HCT116 (cell line): ENCODE data around the gene P2RX3. TPM values are rescaled to one million over a fixed set of nuclear protein-coding genes. Genes with fewer than 3 reads are reported as not detected.

Experiments
- ATAC-seq: fragments of 200-7000 bp; cut with Tn5 transposase; 2 replicates; pipeline ENCODE4 v1.9.1; 2020; ENCODE audit warnings: mild to moderate bottlenecking, moderate library complexity
- BruUV-seq: library from RNA; stranded (reverse); fragments of 400-500 nt; replicated peaks from 2 replicates; lab custom pipeline; 2021; lab: Mats Ljungman, UMichigan
- CTCF ChIA-PET: fragments of 300-600 bp; sonication (Branson Sonifier 250); formaldehyde crosslinking; loops from one replicate; lab custom pipeline; 2021; ENCODE audit warnings: antibody characterized with exemption; lab: Charles Lee
- POLR2A ChIA-PET: fragments of 300-600, 350-600 bp; sonication (Branson Sonifier 250); formaldehyde crosslinking; loops from one replicate; lab custom pipeline; 2021; ENCODE audit warnings: antibody characterized with exemption; lab: Charles Lee
- RAD21 ChIA-PET, 2 experiments: fragments of 300-600 bp; sonication (Branson Sonifier 250); formaldehyde crosslinking; loops; one replicate each; lab custom pipeline; 2023; ENCODE audit warnings: low total read pairs in 2 of 2; ENCODE audit not compliant: uncharacterized antibody in 2 of 2, unreplicated experiment in 2 of 2, low non-redundant PET in 1 of 2; lab: Charles Lee
- DNase-seq: peaks from one replicate; pipeline ENCODE4 v3.0.0-alpha.2; 2010; ENCODE audit warnings: low read depth, low spot score
- H2AFZ ChIP-seq: fragments of 200-600 bp; shearing (Covaris generic), sonication (generic); 2 replicates; pipeline ENCODE4 v1.6.1; 2017; ENCODE audit warnings: low read depth, mixed run types, mixed read lengths, antibody characterized with exemption, low read length; ENCODE audit not compliant: poor library complexity, severe bottlenecking
- H3K27ac ChIP-seq: 2 replicates; pipeline ENCODE4 v1.5.1; 2012; ENCODE audit warnings: low read depth, low read length
- H3K27me3 ChIP-seq: fragments of 200-600 bp; sonication (generic); 2 replicates; pipeline ENCODE4 v1.6.1; 2016; ENCODE audit warnings: mixed run types, low read length, mixed read lengths; ENCODE audit not compliant: insufficient read depth
- H3K36me3 ChIP-seq, 2 experiments: fragments of 200-500 bp in 1 of 2; fragments of 200-600 bp in 1 of 2; sonication (Bioruptor generic) in 1 of 2; sonication (generic) in 1 of 2; 2 replicates each; pipeline versions ENCODE4 v1.5.1 to v1.6.1; 2014 to 2016; ENCODE audit warnings: low read length in 2 of 2, inconsistent platforms in 1 of 2, mixed read lengths in 1 of 2, mixed run types in 1 of 2; ENCODE audit not compliant: insufficient read depth in 2 of 2, control insufficient read depth in 1 of 2
- H3K4me1 ChIP-seq, 2 experiments: fragments of 200-600 bp in 1 of 2; sonication (generic) in 1 of 2; 2 replicates each; pipeline versions ENCODE4 v1.5.1 to v1.6.1; 2012 to 2017; ENCODE audit warnings: low read length in 2 of 2, inconsistent platforms in 1 of 2, mild to moderate bottlenecking in 1 of 2, mixed read lengths in 1 of 2, mixed run types in 1 of 2, moderate library complexity in 1 of 2; ENCODE audit not compliant: insufficient read depth in 2 of 2, control insufficient read depth in 1 of 2
- H3K4me2 ChIP-seq: fragments of 200-600 bp; sonication (generic); 2 replicates; pipeline ENCODE4 v1.6.1; 2017; ENCODE audit warnings: mixed run types, low read length, mixed read lengths
- H3K4me3 ChIP-seq, 2 experiments: fragments of 200-600 bp in 1 of 2; sonication (generic) in 1 of 2; replicated peaks in 1 of 2; 2 replicates each; pipeline ENCODE4 v1.5.1; 2011 to 2016; ENCODE audit warnings: low read length in 2 of 2, control low read depth in 1 of 2, low read depth in 1 of 2, mild to moderate bottlenecking in 1 of 2, mixed read lengths in 1 of 2, mixed run types in 1 of 2
- H3K79me2 ChIP-seq: fragments of 200-600 bp; sonication (generic); 2 replicates; pipeline ENCODE4 v1.6.1; 2017; ENCODE audit warnings: mild to moderate bottlenecking, mixed run types, low read length, moderate library complexity, mixed read lengths; ENCODE audit not compliant: insufficient read depth
- H3K9ac ChIP-seq: fragments of 200-600 bp; sonication (generic); 2 replicates; pipeline ENCODE4 v1.6.1; 2016; ENCODE audit warnings: low read length, mixed read lengths
- H3K9me2 ChIP-seq: fragments of 200-600 bp; sonication (generic), shearing (Covaris generic); 2 replicates; pipeline ENCODE4 v1.6.1; 2017; ENCODE audit warnings: mixed run types, mild to moderate bottlenecking, moderate library complexity; ENCODE audit not compliant: insufficient read depth
- H3K9me3 ChIP-seq, 2 experiments: fragments of 200-500 bp in 1 of 2; fragments of 200-600 bp in 1 of 2; sonication (Bioruptor generic) in 1 of 2; sonication (generic) in 1 of 2; 2 replicates each; pipeline ENCODE4 v1.6.1; 2014 to 2017; ENCODE audit warnings: low read length in 2 of 2, mixed read lengths in 2 of 2, inconsistent platforms in 1 of 2, low read depth in 1 of 2, mild to moderate bottlenecking in 1 of 2, mixed run types in 1 of 2, moderate library complexity in 1 of 2; ENCODE audit not compliant: control insufficient read depth in 1 of 2, insufficient read depth in 1 of 2
- H4K20me1 ChIP-seq: fragments of 200-600 bp; sonication (generic), shearing (Covaris generic); 2 replicates; pipeline ENCODE4 v1.6.1; 2017; ENCODE audit warnings: mixed run types, mild to moderate bottlenecking, moderate library complexity; ENCODE audit not compliant: insufficient read depth
- ATF3 ChIP-seq: IDR thresholded peaks from 2 replicates; pipeline ENCODE4 v1.6.1; 2012
- CTCF ChIP-seq, 3 experiments: fragments of 200-600 bp in 1 of 3; sonication (generic) in 1 of 3; IDR thresholded peaks in 2 of 3; conservative IDR thresholded peaks in 1 of 3; 2 replicates each; pipeline ENCODE4 v1.5.1; 2012 to 2017; ENCODE audit warnings: low read depth in 2 of 3, low read length in 2 of 3, antibody characterized with exemption in 1 of 3, borderline replicate concordance in 1 of 3, control low read depth in 1 of 3, mild to moderate bottlenecking in 1 of 3, mixed read lengths in 1 of 3, mixed run types in 1 of 3, moderate library complexity in 1 of 3; ENCODE audit not compliant: insufficient read depth in 1 of 3
- EGR1 ChIP-seq: IDR thresholded peaks from 2 replicates; pipeline ENCODE4 v1.6.1; 2012; ENCODE audit warnings: low read depth
- EZH2 ChIP-seq: fragments of 200-600 bp; sonication (generic); IDR thresholded peaks from 2 replicates; pipeline ENCODE4 v1.6.1; 2017; ENCODE audit warnings: antibody characterized with exemption, mixed run types
- EZH2phosphoT487 ChIP-seq: fragments of 200-600 bp; IDR thresholded peaks from 2 replicates; pipeline ENCODE4 v1.6.1; 2018; ENCODE audit warnings: antibody characterized with exemption, borderline replicate concordance
- FOSL1 ChIP-seq: IDR thresholded peaks from 2 replicates; pipeline ENCODE4 v1.6.1; 2012; ENCODE audit warnings: low read depth
- JUND ChIP-seq: IDR thresholded peaks from 2 replicates; pipeline ENCODE4 v1.6.1; 2012
- MAX ChIP-seq: IDR thresholded peaks from 2 replicates; pipeline ENCODE4 v1.6.1; 2012
- POLR2A ChIP-seq: IDR thresholded peaks from 2 replicates; pipeline ENCODE4 v1.7.0; 2011; ENCODE audit warnings: borderline replicate concordance; ENCODE audit not compliant: insufficient read depth, insufficient read length; ENCODE audit errors: extremely low read depth
- REST ChIP-seq: IDR thresholded peaks from 2 replicates; pipeline ENCODE4 v1.6.1; 2012; ENCODE audit warnings: low read depth
- YY1 ChIP-seq: IDR thresholded peaks from 2 replicates; pipeline ENCODE4 v1.6.1; 2011; ENCODE audit warnings: low read length, low read depth, moderate library complexity, mild to moderate bottlenecking; ENCODE audit not compliant: insufficient replicate concordance; ENCODE audit errors: extremely low read depth
- ZNF274 ChIP-seq: fragments of 200-500 bp; sonication (Bioruptor generic); IDR thresholded peaks from 2 replicates; pipeline ENCODE4 v1.6.1; 2014; ENCODE audit warnings: mild to moderate bottlenecking, low read depth, low read length, inconsistent platforms
- intact Hi-C: fragments of 100-400 bp; cut with micrococcal nuclease; formaldehyde crosslinking; loops from 2 replicates; pipeline ENCODE4 v1.10.0; 2022
- total RNA-seq: library from RNA; stranded (reverse); gene quantifications from one replicate; pipeline ENCODE4 v1.2.1, GENCODE V29; 2021; ENCODE audit not compliant: unreplicated experiment

The P2RX3 gene
- total RNA-seq, 1 experiment from 2014 or later: not detected

GRCh38 chr11:57353446-57353845 is 15.3 kb downstream of the P2RX3 start:
- ChIA-PET CTCF (interaction anchor here (0.5 kb wide), 1 partner anchor 27 kb away, joined by 3 read pairs; no protein-coding TSS in a partner anchor), RAD21 (no interaction called here), POLR2A (no interaction called here)
- Histone ChIP-seq H3K27me3 (no peaks in the 10 kb centered on the region), H3K4me1 (peaks cover 3 to 8% of the 10 kb centered on the region in 2 experiments; a peak in 3 of 4 replicates), H3K9ac (no peak overlapping the region), H2AFZ (no peak overlapping the region), H3K9me2 (no peaks in the 10 kb centered on the region), H3K9me3 (no peaks in the 10 kb centered on the region), H4K20me1 (no peaks in the 10 kb centered on the region), H3K4me3 (no peak overlapping the region), H3K79me2 (no peaks in the 10 kb centered on the region), H3K36me3 (no peaks in the 10 kb centered on the region), H3K27ac (no peak overlapping the region), H3K4me2 (no peak overlapping the region)
- intact Hi-C loops: no loop called here
- no peak for TF ChIP-seq YY1
- TF ChIP-seq CTCF (IDR thresholded peaks at IDR 0.05 in 2 of 3, conservative IDR thresholded peaks at IDR 0.05 in 1 of 3; ENCODE audit: borderline replicate concordance in 1 of 3, insufficient read depth in 1 of 3, low read depth in 2 of 3, low read length in 2 of 3): no peak
- TF ChIP-seq ZNF274: no peak
- no peak for TF ChIP-seq FOSL1
- no peak for TF ChIP-seq POLR2A
- TF ChIP-seq JUND: no peak
- TF ChIP-seq EGR1: no peak
- no TSS peak for BruUV-seq
- no peak for ATAC-seq
- DNase-seq: no peak

- Histone ChIP-seq H3K4me2 (no peak overlapping the region), H3K4me3 (no peak overlapping the region), H3K9me3 (no peaks in the 10 kb centered on the region), H3K79me2 (no peaks in the 10 kb centered on the region), H3K9me2 (no peaks in the 10 kb centered on the region), H2AFZ (no peak overlapping the region), H3K4me1 (peaks cover 3 to 8% of the 10 kb centered on the region in 2 experiments; a peak in 3 of 4 replicates), H3K27me3 (no peaks in the 10 kb centered on the region), H4K20me1 (no peaks in the 10 kb centered on the region), H3K27ac (no peak overlapping the region), H3K9ac (no peak overlapping the region), H3K36me3 (no peaks in the 10 kb centered on the region)
- ChIA-PET RAD21 (no interaction called here), POLR2A (no interaction called here), CTCF (interaction anchor here (0.5 kb wide), 1 partner anchor 26 kb away, joined by 3 read pairs; no protein-coding TSS in a partner anchor)
- no TSS peak for BruUV-seq
- ATAC-seq: no peak
- DNase-seq: no peak
- intact Hi-C loops: no loop called here
- TF ChIP-seq FOSL1 (no peak), MAX (no peak), JUND (no peak), REST (no peak), EZH2phosphoT487 (no peak), ATF3 (no peak), EZH2 (no peak)
Observed at GRCh38 chr11:57353852-57354251, 15.7 kb downstream of the P2RX3 start.
